ENCODE results near the gene IMMP2L. TPM values are rescaled to one million over a fixed set of nuclear protein-coding genes. Genes with fewer than 3 reads are reported as not detected.

Gene IMMP2L
- total RNA-seq, 4 donors from 2014 or later, result 2.6 to 69.1 (median 34.7) TPM

- intact Hi-C loops (cut with DNase I; ENCODE audit: low total_unique reads), result no loop called here
- Histone ChIP-seq H3K9me3 (no peaks in the 10 kb centered on the region), H3K36me3 (no peaks in the 10 kb centered on the region), H3K27ac (no peak overlapping the region), H3K4me3 (no peak overlapping the region), H3K27me3 (no peaks in the 10 kb centered on the region), H3K4me1 (no peaks in the 10 kb centered on the region)
- no peak for TF ChIP-seq POLR2A (IDR thresholded peaks at IDR 0.05)
- TF ChIP-seq, protein P1, sequence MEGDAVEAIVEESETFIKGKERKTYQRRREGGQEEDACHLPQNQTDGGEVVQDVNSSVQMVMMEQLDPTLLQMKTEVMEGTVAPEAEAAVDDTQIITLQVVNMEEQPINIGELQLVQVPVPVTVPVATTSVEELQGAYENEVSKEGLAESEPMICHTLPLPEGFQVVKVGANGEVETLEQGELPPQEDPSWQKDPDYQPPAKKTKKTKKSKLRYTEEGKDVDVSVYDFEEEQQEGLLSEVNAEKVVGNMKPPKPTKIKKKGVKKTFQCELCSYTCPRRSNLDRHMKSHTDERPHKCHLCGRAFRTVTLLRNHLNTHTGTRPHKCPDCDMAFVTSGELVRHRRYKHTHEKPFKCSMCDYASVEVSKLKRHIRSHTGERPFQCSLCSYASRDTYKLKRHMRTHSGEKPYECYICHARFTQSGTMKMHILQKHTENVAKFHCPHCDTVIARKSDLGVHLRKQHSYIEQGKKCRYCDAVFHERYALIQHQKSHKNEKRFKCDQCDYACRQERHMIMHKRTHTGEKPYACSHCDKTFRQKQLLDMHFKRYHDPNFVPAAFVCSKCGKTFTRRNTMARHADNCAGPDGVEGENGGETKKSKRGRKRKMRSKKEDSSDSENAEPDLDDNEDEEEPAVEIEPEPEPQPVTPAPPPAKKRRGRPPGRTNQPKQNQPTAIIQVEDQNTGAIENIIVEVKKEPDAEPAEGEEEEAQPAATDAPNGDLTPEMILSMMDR (IDR thresholded peaks at IDR 0.05), result no peak
- DNase-seq, result no peak
Measured at GRCh38 chr7:111098926-111099250, 463.4 kb downstream of the IMMP2L start.

DNA sequence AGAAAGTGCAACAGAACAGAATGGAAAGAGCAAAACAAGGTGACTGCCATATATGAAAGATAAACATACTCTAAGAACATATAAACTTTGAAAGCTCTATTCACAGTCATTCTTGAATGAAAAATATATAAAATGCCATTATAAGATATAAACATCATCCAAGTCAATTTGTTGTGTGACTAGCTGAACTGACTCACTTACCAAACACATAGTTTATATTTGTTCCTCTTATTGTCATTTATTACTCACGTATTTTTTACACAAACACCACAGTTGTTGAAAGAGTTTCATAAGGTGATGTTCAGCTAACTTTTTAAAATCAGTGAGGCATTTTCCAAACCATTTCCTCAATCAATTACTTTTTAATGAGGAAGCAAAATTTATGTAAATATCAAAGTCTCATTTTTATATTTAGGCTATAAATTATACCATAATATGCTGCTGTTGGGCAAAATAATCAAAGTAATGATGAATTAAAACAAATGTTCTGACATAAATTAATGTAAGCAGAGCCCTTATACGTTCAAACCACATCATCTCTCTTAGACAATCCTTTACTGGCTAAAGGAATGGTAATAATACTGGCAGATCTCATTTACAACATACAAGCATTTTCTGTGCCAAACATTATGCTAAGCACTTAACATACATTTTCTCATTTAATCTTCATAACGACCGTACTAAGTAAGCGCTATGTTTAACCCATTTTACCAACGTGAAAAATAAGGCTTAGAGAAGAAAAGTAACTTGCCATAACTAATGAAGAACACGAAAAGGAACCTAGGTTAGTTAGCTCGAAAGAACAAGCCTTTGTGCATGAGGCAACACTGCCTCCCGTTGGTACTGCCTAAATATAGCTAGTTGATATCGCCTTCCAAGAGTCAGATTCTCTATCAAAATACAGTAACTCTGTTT is 464.0 kb downstream of the IMMP2L start:
- intact Hi-C loops (cut with DNase I; ENCODE audit: low total_unique reads), result no loop called here
- Histone ChIP-seq H3K36me3 (no peaks in the 10 kb centered on the region), H3K4me3 (no peak overlapping the region), H3K9me3 (no peaks in the 10 kb centered on the region), H3K27me3 (no peaks in the 10 kb centered on the region), H3K4me1 (no peaks in the 10 kb centered on the region), H3K27ac (no peak overlapping the region)
- no peak for DNase-seq
- TF ChIP-seq, protein P1 (IDR thresholded peaks at IDR 0.05), result peak in 3 of 4 experiments; percentile 8 to 31 (median 9)
- no peak for TF ChIP-seq POLR2A (IDR thresholded peaks at IDR 0.05)

DNA sequence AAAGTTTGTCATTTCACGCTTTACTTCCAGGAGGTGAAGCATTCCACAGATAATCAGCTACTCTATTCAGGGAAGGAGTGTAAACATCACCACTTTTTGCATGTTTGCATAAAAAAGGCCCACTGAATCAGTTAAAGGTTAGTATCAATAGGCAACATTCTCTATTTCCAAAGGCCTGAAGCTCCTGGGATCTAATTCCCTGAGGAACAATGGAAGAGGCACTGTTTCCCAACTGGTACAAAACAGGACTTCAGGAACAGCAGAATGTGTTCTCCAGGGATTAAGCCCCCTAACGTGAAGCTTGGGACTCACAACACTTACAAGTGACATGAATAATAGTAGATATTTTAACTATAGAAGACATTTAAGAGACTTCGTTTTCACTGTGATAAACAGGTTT is 465.3 kb downstream of the IMMP2L start:
- DNase-seq, result no peak
- TF ChIP-seq, protein P1 (IDR thresholded peaks at IDR 0.05), result no peak
- TF ChIP-seq POLR2A (IDR thresholded peaks at IDR 0.05), result no peak
- Histone ChIP-seq H3K36me3 (no peaks in the 10 kb centered on the region), H3K27me3 (no peaks in the 10 kb centered on the region), H3K4me1 (no peaks in the 10 kb centered on the region), H3K4me3 (no peak overlapping the region), H3K27ac (no peak overlapping the region), H3K9me3 (no peaks in the 10 kb centered on the region)
- intact Hi-C loops (cut with DNase I; ENCODE audit: low total_unique reads), result no loop called here

- intact Hi-C loops (cut with DNase I; ENCODE audit: low total_unique reads), result no loop called here
- no peak overlapping the region for H3K4me3 ChIP-seq
- H3K4me1 ChIP-seq, result no peaks in the 10 kb centered on the region
- no peaks in the 10 kb centered on the region for H3K27me3 ChIP-seq
- no peak for DNase-seq
- no peaks in the 10 kb centered on the region for H3K36me3 ChIP-seq
- TF ChIP-seq POLR2A (IDR thresholded peaks at IDR 0.05), result no peak
- TF ChIP-seq, protein P1 (IDR thresholded peaks at IDR 0.05), result no peak
- no peaks in the 10 kb centered on the region for H3K9me3 ChIP-seq
- H3K27ac ChIP-seq, result no peak overlapping the region
Measured at GRCh38 chr7:111094419-111094818, 467.9 kb downstream of the IMMP2L start.

GRCh38 chr7:111093496-111093895 is 468.8 kb downstream of the IMMP2L start:
- TF ChIP-seq, protein P1 (IDR thresholded peaks at IDR 0.05), result no peak
- no peak for TF ChIP-seq POLR2A (IDR thresholded peaks at IDR 0.05)
- no peaks in the 10 kb centered on the region for H3K36me3 ChIP-seq
- H3K27me3 ChIP-seq, result no peaks in the 10 kb centered on the region
- H3K27ac ChIP-seq, result no peak overlapping the region
- H3K4me1 ChIP-seq, result no peaks in the 10 kb centered on the region
- intact Hi-C loops (cut with DNase I; ENCODE audit: low total_unique reads), result no loop called here
- no peak for DNase-seq
- H3K9me3 ChIP-seq, result no peaks in the 10 kb centered on the region
- no peak overlapping the region for H3K4me3 ChIP-seq

Measured in uterus (tissue), 4 donors.